Stimulated activated CD8-positive, alpha-beta memory T cell treated with anti-CD3 and anti-CD28 coated beads, Interleukin-4, amount 100 ng/mL, for 1 hour (primary cell): Measurements from ENCODE around the gene MTCH1.
A peak's percentile ranks its signal among the peaks of the same experiment; 100 is the strongest.
"Not testable (repeated sequence)": the region's sequence is repeated elsewhere in the genome, so short reads cannot be mapped to it uniquely, and the experiment has no call there.

Experiments used
- DNase-seq, 2 donors: peaks; one replicate each; pipeline ENCODE4 v3.0.0-alpha.2; 2020; ENCODE audit warnings: low read depth in 2 of 2, low spot score in 1 of 2

The MTCH1 gene

GRCh38 chr6:36999061-36999750 is 13.2 kb upstream of the MTCH1 start:
- DNase-seq = no peak

GRCh38 chr6:36998723-36999038 is 12.7 kb upstream of the MTCH1 start:
- no peak for DNase-seq

GRCh38 chr6:36997811-36998722 is 12.1 kb upstream of the MTCH1 start:
- no peak for DNase-seq

- DNase-seq = not testable (repeated sequence)
Observed at GRCh38 chr6:36990401-36990800, 4.4 kb upstream of the MTCH1 start.

- no peak for DNase-seq
Observed at GRCh38 chr6:36989264-36989663, 3.3 kb upstream of the MTCH1 start.

GRCh38 chr6:36986704-36987047 is 680 bp upstream of the MTCH1 start:
- no peak for DNase-seq

GRCh38 chr6:36985417-36985807 is 584 bp downstream of the MTCH1 start:
- no peak for DNase-seq

- DNase-seq = peak in 1 of 2 donors; percentile 13
Observed at GRCh38 chr6:36984581-36985416, 1.2 kb downstream of the MTCH1 start.

GRCh38 chr6:36983538-36983937 is 2.5 kb downstream of the MTCH1 start:
- no peak for DNase-seq

- DNase-seq = no peak
Observed at GRCh38 chr6:36980876-36981619, 4.9 kb downstream of the MTCH1 start.

- DNase-seq = no peak
Observed at GRCh38 chr6:36980129-36980528, 5.9 kb downstream of the MTCH1 start.

- DNase-seq = no peak
Observed at GRCh38 chr6:36979347-36979742, 6.7 kb downstream of the MTCH1 start.

- DNase-seq = no peak
Observed at GRCh38 chr6:36978421-36979346, 7.3 kb downstream of the MTCH1 start.

- no peak for DNase-seq
Observed at GRCh38 chr6:36977470-36977941, 8.5 kb downstream of the MTCH1 start.

GRCh38 chr6:36976931-36977330 is 9.1 kb downstream of the MTCH1 start:
- DNase-seq = no peak

GRCh38 chr6:36976509-36976908 is 9.5 kb downstream of the MTCH1 start:
- DNase-seq = no peak

GRCh38 chr6:36976007-36976264 is 10.1 kb downstream of the MTCH1 start:
- DNase-seq = no peak

- no peak for DNase-seq
Observed at GRCh38 chr6:36975231-36976006, 10.6 kb downstream of the MTCH1 start.

GRCh38 chr6:36973647-36974046 is 12.3 kb downstream of the MTCH1 start:
- no peak for DNase-seq
